ENCODE results near the gene PPHLN1. TPM values are rescaled to one million over a fixed set of nuclear protein-coding genes. Genes with fewer than 3 reads are reported as not detected.

PPHLN1 gene
- total and polyA plus RNA-seq, 8 donors = 42.2 to 75.2 (median 65.6) TPM

GRCh38 chr12:42365486-42365885 lies 39.5 kb downstream of the PPHLN1 start:
- no peaks in the 10 kb centered on the region for H3K9me3 ChIP-seq
- intact Hi-C loops (cut with DNase I) = no loop called here
- TF ChIP-seq CTCF (IDR thresholded peaks at IDR 0.05) = no peak
- no peaks in the 10 kb centered on the region for H3K36me3 ChIP-seq
- no peak overlapping the region for H3K27ac ChIP-seq
- no peak for ATAC-seq
- DNase-seq = no peak
- no peak overlapping the region for H3K4me3 ChIP-seq
- no peaks in the 10 kb centered on the region for H3K27me3 ChIP-seq
- no peaks in the 10 kb centered on the region for H3K4me1 ChIP-seq

- no peak for TF ChIP-seq CTCF (IDR thresholded peaks at IDR 0.05)
- no peak overlapping the region for H3K27ac ChIP-seq
- no peaks in the 10 kb centered on the region for H3K9me3 ChIP-seq
- H3K36me3 ChIP-seq = peaks cover 0 to 1% of the 10 kb centered on the region in 2 donors
- ATAC-seq (no peak), DNase-seq (no peak)
- H3K27me3 ChIP-seq = no peaks in the 10 kb centered on the region
- no peak overlapping the region for H3K4me3 ChIP-seq
- H3K4me1 ChIP-seq = no peaks in the 10 kb centered on the region
- intact Hi-C loops (cut with DNase I) = no loop called here
Observed at GRCh38 chr12:42370013-42370412, 44.0 kb downstream of the PPHLN1 start.

GRCh38 chr12:42372154-42372791 lies 46.3 kb downstream of the PPHLN1 start:
- H3K4me3 ChIP-seq = no peak overlapping the region
- TF ChIP-seq CTCF (IDR thresholded peaks at IDR 0.05) = peak; percentile 59 to 66
- peaks cover 0 to 24% of the 10 kb centered on the region in 2 donors for H3K36me3 ChIP-seq
- H3K27ac ChIP-seq = no peak overlapping the region
- intact Hi-C loops (cut with DNase I) = no loop called here
- ATAC-seq = peak; percentile 83
- H3K9me3 ChIP-seq = no peaks in the 10 kb centered on the region
- no peaks in the 10 kb centered on the region for H3K27me3 ChIP-seq
- DNase-seq = peak in 2 of 4 donors; percentile 16 to 30
- H3K4me1 ChIP-seq = no peaks in the 10 kb centered on the region

- H3K27ac ChIP-seq = no peak overlapping the region
- intact Hi-C loops (cut with DNase I) = no loop called here
- DNase-seq = no peak
- no peaks in the 10 kb centered on the region for H3K27me3 ChIP-seq
- TF ChIP-seq CTCF (IDR thresholded peaks at IDR 0.05) = no peak
- no peak for ATAC-seq
- H3K36me3 ChIP-seq = peaks cover 0 to 29% of the 10 kb centered on the region in 2 donors
- no peak overlapping the region for H3K4me3 ChIP-seq
- H3K4me1 ChIP-seq = no peaks in the 10 kb centered on the region
- H3K9me3 ChIP-seq = no peaks in the 10 kb centered on the region
Observed at GRCh38 chr12:42373669-42374068, 47.7 kb downstream of the PPHLN1 start.

- no peaks in the 10 kb centered on the region for H3K9me3 ChIP-seq
- DNase-seq (no peak), ATAC-seq (no peak)
- no peak overlapping the region for H3K4me3 ChIP-seq
- no peak overlapping the region for H3K27ac ChIP-seq
- peaks cover 0 to 19% of the 10 kb centered on the region in 2 donors for H3K4me1 ChIP-seq
- intact Hi-C loops (cut with DNase I) = no loop called here
- H3K27me3 ChIP-seq = no peaks in the 10 kb centered on the region
- no peak for TF ChIP-seq CTCF (IDR thresholded peaks at IDR 0.05)
- peaks cover 0 to 25% of the 10 kb centered on the region in 2 donors for H3K36me3 ChIP-seq
Observed at GRCh38 chr12:42380733-42381132, 54.8 kb downstream of the PPHLN1 start.

Measured in left lung (tissue), 10 donors.